ENCODE results near the gene SUFU.

The SUFU gene

GRCh38 chr10:102630663-102631062 lies 126.9 kb downstream of the SUFU start:
- DNase-seq (ENCODE audit: low read depth in 2 of 2): no peak
- no peak for TF ChIP-seq CTCF (IDR thresholded peaks at IDR 0.05; ENCODE audit: low read depth, low read length)
- no peak overlapping the region for H3K4me3 ChIP-seq (replicated peaks in 1 of 2; ENCODE audit: low read depth in 2 of 2, low read length in 2 of 2)

DNA sequence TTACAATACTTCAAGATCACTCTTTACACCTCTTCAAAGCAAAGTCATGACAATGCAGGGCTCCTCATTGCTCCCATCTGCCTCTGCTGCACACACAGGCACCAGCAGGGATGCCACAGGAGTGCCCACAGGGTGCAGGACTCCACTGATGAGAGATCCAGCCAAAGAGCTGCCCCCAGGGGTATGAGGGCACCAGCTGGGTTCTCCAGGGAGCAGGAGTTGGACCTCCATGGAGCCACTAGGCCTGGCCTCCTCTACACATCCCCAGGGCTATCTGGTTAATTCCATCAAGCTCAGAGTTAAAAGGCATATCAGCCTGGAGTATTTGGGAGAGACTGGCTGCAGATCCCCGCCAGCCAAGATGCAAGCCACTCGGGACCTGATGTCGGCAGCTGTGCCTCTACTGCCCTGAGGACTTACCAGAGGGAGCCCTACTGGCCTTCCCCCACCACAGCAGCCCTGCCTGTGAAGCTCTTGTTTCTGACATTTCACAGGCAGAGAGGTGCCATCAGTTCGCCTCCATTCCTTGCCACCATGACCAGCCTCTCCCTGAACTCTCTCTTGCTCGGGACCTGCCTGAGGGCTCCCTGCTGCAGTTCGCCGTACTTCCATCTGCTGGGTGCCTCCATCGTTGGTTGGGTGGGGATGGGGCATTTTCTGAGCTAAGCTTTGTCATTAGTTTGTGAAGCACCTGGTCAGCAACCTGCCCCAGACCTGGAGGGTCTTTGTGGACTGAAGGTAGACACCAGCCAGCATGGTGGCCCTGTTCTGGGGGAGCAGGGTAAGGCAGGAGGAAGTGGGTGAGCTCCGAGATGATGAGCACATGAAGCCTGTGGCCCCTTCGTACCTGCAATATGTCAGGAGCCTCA lies 128.0 kb downstream of the SUFU start:
- H3K4me3 ChIP-seq (replicated peaks in 1 of 2; ENCODE audit: low read depth in 2 of 2, low read length in 2 of 2): no peak overlapping the region
- no peak for TF ChIP-seq CTCF (IDR thresholded peaks at IDR 0.05; ENCODE audit: low read depth, low read length)
- DNase-seq (ENCODE audit: low read depth in 2 of 2): no peak

GRCh38 chr10:102632394-102633111 lies 128.8 kb downstream of the SUFU start:
- no peak for TF ChIP-seq CTCF (IDR thresholded peaks at IDR 0.05; ENCODE audit: low read depth, low read length)
- H3K4me3 ChIP-seq (replicated peaks in 1 of 2; ENCODE audit: low read depth in 2 of 2, low read length in 2 of 2): no peak overlapping the region
- DNase-seq (ENCODE audit: low read depth in 2 of 2): peak in 1 of 2 donors; percentile 91

DNA sequence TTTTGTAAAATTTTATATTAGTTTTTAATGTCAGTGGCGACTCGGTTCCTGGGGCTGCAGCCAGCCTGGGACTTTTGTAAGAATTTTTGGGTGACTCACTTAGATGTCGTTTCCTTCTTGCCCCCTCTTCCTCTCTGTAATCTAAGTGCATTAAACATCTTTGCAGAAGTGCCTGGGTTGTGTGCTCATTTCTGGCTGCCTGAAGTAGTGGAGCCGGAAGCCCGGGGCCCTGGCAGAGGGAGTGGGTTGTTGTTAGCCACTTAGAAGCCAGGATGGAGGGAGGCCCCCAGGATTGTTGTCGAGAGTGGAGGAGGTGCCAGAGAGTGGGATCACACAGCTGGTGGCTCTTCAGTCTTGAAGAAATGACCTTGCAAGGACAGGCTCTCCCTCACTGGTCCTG lies 129.5 kb downstream of the SUFU start:
- DNase-seq (ENCODE audit: low read depth in 2 of 2): peak; percentile 77 to 88
- TF ChIP-seq CTCF (IDR thresholded peaks at IDR 0.05; ENCODE audit: low read depth, low read length): no peak
- H3K4me3 ChIP-seq (replicated peaks in 1 of 2; ENCODE audit: low read depth in 2 of 2, low read length in 2 of 2): no peak overlapping the region

DNA sequence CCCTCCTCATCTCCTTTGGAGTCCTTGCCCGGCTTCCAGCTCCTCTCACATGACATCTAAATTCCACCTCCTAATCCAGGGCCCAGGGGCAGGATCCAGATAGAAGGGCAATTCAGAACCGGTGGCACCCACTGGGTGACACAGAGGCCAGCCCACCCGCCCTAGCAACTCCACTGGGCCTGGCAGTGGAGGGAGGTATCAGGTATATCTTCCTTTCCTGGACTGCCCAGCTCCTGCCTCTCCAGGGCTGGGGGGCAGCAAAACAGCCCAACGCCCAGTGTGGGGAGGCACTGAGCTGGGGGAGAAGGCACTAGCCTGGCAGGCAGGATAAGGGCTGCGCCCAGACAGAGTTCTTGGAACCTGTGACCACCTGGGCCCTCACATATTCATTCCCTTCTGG lies 130.1 kb downstream of the SUFU start:
- TF ChIP-seq CTCF (IDR thresholded peaks at IDR 0.05; ENCODE audit: low read depth, low read length): no peak
- no peak overlapping the region for H3K4me3 ChIP-seq (replicated peaks in 1 of 2; ENCODE audit: low read depth in 2 of 2, low read length in 2 of 2)
- no peak for DNase-seq (ENCODE audit: low read depth in 2 of 2)

- H3K4me3 ChIP-seq (replicated peaks in 1 of 2; ENCODE audit: low read depth in 2 of 2, low read length in 2 of 2): no peak overlapping the region
- DNase-seq (ENCODE audit: low read depth in 2 of 2): no peak
Measured at GRCh38 chr10:102634686-102635085, 130.9 kb downstream of the SUFU start.

More at GRCh38 chr10:102634686-102635085, 130.9 kb downstream of the SUFU start:
- TF ChIP-seq CTCF (IDR thresholded peaks at IDR 0.05; ENCODE audit: low read depth, low read length): no peak
